Measurements from ENCODE around the gene SYNE2.

DNA sequence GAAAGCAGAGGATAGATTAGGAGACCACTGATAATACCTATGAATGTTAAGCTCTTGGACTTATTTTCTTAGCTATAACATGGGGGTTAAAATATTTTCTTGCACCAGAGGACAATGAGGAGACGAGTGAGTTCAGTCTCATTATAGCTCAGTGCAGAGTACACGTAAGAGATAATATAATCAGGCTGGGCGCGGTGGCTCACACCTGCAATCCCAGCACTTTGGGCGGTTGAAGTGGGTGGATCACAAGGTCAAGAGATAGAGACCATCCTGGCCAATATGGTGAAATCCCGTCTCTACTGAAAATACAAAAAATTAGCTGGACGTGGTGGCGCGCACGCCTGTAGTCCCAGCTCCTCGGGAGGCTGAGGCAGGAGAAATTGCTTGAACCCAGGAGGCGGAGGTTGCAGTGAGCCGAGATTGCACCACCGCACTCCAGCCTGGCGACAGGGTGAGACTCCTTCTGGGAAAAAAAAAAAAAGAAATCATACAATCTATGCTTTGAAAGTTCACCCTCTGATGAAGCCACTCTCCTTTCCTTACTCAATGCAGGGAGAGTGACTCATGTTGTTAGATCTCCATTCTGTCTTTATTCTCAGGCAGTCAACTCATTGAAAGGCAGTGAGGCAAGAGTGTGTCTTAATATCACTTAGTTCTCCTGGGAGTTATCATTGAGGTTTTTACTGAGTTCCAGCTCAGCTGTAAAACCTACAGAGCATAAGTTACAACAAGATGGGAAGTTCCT, 134.2 kb downstream of the SYNE2 start:
- TF ChIP-seq POLR2AphosphoS5 (IDR thresholded peaks at IDR 0.05; ENCODE audit: insufficient read depth, low read depth, low read length) (no peak), EZH2 (IDR thresholded peaks at IDR 0.05; ENCODE audit: borderline replicate concordance, low read depth, low read length, severe bottlenecking) (no peak), MYC (IDR thresholded peaks at IDR 0.05; ENCODE audit: low read depth, low read length) (no peak), GATA2 (IDR thresholded peaks at IDR 0.05; ENCODE audit: insufficient read depth, insufficient read length, low read depth, low read length) (no peak)
- TF ChIP-seq, protein P1, sequence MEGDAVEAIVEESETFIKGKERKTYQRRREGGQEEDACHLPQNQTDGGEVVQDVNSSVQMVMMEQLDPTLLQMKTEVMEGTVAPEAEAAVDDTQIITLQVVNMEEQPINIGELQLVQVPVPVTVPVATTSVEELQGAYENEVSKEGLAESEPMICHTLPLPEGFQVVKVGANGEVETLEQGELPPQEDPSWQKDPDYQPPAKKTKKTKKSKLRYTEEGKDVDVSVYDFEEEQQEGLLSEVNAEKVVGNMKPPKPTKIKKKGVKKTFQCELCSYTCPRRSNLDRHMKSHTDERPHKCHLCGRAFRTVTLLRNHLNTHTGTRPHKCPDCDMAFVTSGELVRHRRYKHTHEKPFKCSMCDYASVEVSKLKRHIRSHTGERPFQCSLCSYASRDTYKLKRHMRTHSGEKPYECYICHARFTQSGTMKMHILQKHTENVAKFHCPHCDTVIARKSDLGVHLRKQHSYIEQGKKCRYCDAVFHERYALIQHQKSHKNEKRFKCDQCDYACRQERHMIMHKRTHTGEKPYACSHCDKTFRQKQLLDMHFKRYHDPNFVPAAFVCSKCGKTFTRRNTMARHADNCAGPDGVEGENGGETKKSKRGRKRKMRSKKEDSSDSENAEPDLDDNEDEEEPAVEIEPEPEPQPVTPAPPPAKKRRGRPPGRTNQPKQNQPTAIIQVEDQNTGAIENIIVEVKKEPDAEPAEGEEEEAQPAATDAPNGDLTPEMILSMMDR (IDR thresholded peaks at IDR 0.05; ENCODE audit: extremely low read depth in 1 of 2, insufficient read depth in 1 of 2, low read depth in 1 of 2, low read length in 2 of 2) = no peak

Measured in endothelial cell of umbilical vein (primary cell).